Renal cortical epithelial cell (primary cell): Measurements from ENCODE around the gene DMRTB1. TPM values are rescaled to one million over a fixed set of nuclear protein-coding genes. Genes with fewer than 3 reads are reported as not detected.

ENCODE experiments used
- DNase-seq: peaks from one replicate; pipeline ENCODE4 v3.0.0-alpha.2; 2011; ENCODE audit warnings: low read depth
- total RNA-seq: library from RNA; depleted of rRNA; stranded (reverse); fragments of >200 nt; gene quantifications from 2 replicates; pipeline ENCODE4 v1.2.3, GENCODE V29; 2014

The DMRTB1 gene
- total RNA-seq, 1 donor from 2014 or later, result not detected

GRCh38 chr1:53485478-53486394 is 26.5 kb downstream of the DMRTB1 start:
- DNase-seq, result peak; percentile 41

- DNase-seq, result no peak
Measured at GRCh38 chr1:53486395-53487026, 27.3 kb downstream of the DMRTB1 start.

GRCh38 chr1:53490351-53490750 is 31.2 kb downstream of the DMRTB1 start:
- no peak for DNase-seq

- DNase-seq, result no peak
Measured at GRCh38 chr1:53495633-53496345, 36.6 kb downstream of the DMRTB1 start.

- peak; percentile 39 for DNase-seq
Measured at GRCh38 chr1:53498555-53499131, 39.4 kb downstream of the DMRTB1 start.

- DNase-seq, result no peak
Measured at GRCh38 chr1:53499257-53500203, 40.3 kb downstream of the DMRTB1 start.

- DNase-seq, result no peak
Measured at GRCh38 chr1:53500204-53501064, 41.2 kb downstream of the DMRTB1 start.

GRCh38 chr1:53501065-53502005 is 42.1 kb downstream of the DMRTB1 start:
- DNase-seq, result no peak

- DNase-seq, result no peak
Measured at GRCh38 chr1:53502641-53503432, 43.6 kb downstream of the DMRTB1 start.

GRCh38 chr1:53503433-53504217 is 44.4 kb downstream of the DMRTB1 start:
- DNase-seq, result no peak

- no peak for DNase-seq
Measured at GRCh38 chr1:53504901-53505300, 45.7 kb downstream of the DMRTB1 start.

- DNase-seq, result no peak
Measured at GRCh38 chr1:53505401-53505800, 46.2 kb downstream of the DMRTB1 start.

GRCh38 chr1:53505891-53506290 is 46.7 kb downstream of the DMRTB1 start:
- DNase-seq, result no peak

GRCh38 chr1:53506355-53507050 is 47.3 kb downstream of the DMRTB1 start:
- no peak for DNase-seq

- no peak for DNase-seq
Measured at GRCh38 chr1:53507116-53507820, 48.1 kb downstream of the DMRTB1 start.
